Activated CD4-positive, CD25-positive, alpha-beta regulatory T cell treated with anti-CD3 and anti-CD28 coated beads, Interleukin-2, amount 50 U/mL, for 24 hours (primary cell): ENCODE measurements around the gene TMEM45A.
"Not testable (repeated sequence)": the region's sequence is repeated elsewhere in the genome, so short reads cannot be mapped to it uniquely, and the experiment has no call there.

Source experiments
- ATAC-seq, 2 donors: fragments of 150-1000 bp; cut with Tn5 transposase; one replicate each; pipeline ENCODE4 v1.10.0; 2021; ENCODE audit warnings: mild to moderate bottlenecking in 1 of 2, moderate library complexity in 1 of 2

TMEM45A gene

GRCh38 chr3:100486808-100487207, 5.6 kb upstream of the TMEM45A start:
- no peak for ATAC-seq

DNA sequence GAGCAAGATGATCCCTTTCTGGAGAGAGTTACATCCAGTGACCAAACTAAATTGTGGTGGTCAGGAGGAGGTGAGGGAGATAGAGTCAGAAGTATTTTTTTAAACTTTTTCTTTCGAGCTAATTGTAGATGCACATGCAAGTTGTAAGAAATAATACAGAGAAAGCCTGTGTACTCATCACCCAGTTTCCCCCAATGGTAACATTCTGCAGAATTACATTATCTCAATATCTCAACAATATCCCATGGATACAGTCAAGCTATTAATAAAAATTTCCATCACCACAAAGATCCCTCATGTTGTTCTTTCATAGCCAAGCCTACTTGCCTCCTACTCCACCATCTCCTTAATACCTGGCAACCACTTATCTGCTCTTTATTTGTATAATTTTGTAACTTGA, 3.3 kb upstream of the TMEM45A start:
- ATAC-seq: no peak

DNA sequence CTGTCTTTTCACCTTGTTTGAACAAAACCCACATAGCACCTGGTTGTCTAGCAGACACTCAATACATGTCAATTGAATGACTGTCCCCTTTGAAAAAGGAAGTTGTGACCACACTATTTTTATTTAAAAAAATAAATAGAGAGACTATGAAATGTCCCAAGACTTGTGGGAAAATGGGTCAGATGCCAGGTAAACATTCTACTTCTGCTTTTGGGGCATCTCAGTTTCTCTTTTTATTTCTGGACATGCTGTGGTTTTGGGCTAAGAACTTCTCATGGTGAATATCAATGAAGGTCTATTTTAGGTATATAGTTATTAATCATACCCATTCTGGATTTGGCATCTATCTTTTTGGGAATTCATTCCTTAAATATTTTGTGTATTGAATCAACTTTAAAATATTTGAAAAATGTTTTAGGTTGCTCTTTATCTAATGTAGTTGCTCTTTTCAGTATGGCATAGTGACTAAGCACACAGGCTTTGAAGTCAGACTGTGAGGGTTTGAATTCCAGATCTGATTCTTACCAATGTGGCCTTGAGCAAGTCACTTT, 4.4 kb downstream of the TMEM45A start:
- no peak for ATAC-seq

GRCh38 chr3:100499651-100500050, 7.2 kb downstream of the TMEM45A start:
- ATAC-seq: no peak

DNA sequence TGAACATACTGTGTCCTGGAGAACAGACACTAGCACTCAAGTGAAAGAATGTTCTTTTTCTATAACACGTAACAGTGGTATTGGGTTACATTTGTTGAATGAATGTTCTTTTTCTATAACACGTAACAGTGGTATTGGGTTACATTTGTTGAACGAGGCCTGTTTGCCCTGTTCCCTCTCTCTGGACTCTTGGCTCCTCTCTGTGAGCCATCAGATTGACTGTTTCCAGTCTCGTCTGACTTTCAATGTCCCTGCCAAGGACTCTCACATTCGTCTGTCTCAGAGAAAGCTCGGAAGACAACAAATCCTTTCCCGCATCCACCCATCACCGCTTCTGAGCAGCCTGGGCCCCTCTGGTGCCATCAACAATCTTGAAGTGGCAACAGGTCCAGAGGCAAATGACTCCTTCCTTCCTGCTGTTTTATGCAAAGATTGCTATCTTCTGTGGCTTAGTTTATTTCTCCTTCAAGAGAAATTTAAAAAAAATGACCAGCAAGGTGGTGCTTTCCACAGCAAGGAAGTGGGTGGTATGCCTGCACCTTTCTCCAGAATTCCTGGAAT, 8.0 kb downstream of the TMEM45A start:
- no peak for ATAC-seq

DNA sequence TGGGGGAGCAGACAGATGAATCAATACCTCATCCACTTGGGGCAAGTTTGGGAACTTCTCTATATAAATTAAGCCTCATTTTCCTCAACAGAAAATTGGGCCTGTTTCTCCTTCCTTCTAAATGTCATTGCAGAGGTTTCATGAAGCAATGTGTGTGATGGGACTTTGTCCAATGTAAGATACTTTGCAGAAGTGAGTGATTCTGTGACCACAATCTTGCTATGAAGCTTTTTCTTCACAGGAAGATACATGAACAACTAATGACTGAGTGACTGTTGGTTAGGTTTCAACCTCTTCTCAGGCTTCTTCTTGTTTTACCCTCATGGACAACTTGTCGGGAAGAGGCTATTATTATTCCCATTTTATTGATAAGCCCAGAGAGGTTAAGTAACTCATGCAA, 11.0 kb downstream of the TMEM45A start:
- no peak for ATAC-seq

GRCh38 chr3:100506355-100506754, 13.9 kb downstream of the TMEM45A start:
- no peak for ATAC-seq

- ATAC-seq: not testable (repeated sequence)
Measured at GRCh38 chr3:100509818-100510217, 17.4 kb downstream of the TMEM45A start.

DNA sequence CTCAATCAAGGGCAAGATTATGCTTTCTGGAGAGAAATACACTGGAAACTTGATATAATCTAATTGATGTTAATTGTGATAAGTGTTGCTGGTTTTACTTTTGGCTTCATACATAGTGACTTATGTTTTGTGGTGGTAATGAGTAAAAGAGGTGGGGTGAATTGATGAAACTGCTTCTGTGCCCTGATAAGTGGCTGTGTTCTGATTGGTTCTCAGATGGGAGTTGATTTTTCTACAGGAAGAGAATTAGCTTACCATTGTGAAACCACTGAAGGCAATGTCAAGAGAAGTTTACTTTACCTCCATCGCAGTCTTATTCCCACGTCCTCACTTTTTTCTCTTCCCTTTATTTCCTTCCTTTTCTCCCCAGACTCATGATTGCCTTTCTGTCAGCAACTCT, 23.8 kb downstream of the TMEM45A start:
- no peak for ATAC-seq

- ATAC-seq: no peak
Measured at GRCh38 chr3:100516838-100517237, 24.4 kb downstream of the TMEM45A start.

DNA sequence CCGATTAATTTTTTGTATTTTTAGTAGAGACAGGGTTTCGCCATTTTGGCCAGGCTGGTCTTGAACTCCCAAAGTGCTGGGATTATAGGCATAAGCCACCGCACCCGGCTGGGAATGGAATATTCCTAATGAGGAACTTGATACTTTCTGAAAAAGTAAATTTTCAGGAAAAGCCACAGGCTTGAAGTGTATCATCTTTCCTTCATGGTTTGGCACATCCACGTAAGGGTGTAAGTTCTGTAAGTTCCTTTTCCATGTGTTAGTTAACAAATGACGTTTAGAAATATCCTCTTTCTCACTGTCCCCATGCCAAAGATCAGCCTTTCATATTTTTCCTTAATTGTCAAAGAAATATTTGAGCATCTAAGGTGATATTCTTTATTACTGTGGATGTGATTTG, 24.9 kb downstream of the TMEM45A start:
- no peak for ATAC-seq

DNA sequence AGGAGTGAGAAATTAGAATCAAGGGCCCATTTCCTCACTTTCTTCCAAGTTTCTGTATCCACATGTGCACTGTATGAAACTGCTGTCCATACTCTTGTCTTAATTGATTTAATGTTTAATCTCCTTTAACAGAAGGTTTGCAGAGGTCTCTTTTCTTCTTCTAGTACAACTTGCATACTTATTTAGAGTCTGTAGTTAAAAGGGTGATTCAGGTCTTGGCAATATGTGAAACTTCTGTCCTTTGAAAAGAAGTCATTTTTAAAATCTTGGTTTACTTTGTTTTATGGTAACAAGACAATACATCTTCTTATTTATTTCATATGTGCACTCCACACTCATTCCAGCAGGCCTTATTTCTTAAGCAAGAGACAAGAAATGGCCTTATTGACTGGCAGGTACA, 25.8 kb downstream of the TMEM45A start:
- ATAC-seq: no peak

GRCh38 chr3:100518983-100519382, 26.6 kb downstream of the TMEM45A start:
- no peak for ATAC-seq

GRCh38 chr3:100521439-100521845, 29.0 kb downstream of the TMEM45A start:
- ATAC-seq: no peak

- no peak for ATAC-seq
Measured at GRCh38 chr3:100522125-100522524, 29.7 kb downstream of the TMEM45A start.

DNA sequence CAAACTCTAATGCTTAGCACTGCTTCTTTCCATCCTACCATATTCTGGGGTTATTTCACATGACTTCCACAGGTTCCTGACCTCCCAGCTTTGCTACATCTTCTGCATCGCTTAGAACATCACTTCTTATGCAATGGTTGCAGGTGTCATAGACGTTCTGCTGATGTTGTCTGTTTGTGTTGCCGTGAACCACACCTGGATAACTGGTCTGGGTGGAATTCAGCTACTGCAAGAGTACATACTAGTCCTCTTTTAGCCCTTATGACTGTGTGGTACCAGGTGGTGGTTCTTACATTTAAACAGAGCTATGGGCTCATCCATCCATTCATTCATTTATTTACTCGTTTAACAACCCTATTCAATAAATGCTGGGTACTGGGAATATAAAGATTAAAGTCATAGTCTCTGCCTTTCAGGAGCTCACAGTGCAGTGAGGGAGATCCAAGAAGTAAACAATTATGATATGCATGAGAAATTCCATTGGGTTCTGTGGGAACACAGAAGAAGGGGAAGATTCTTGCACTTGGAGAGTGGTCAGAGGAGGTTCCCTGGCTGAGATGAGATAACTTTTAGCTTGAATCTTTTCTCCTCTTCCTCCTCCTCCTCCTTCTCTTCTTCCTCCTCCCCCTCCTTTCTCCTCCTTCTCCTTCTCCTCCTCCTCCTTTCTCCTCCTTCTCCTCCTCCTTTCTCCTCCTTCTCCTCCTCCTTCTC, 30.8 kb downstream of the TMEM45A start:
- no peak for ATAC-seq

DNA sequence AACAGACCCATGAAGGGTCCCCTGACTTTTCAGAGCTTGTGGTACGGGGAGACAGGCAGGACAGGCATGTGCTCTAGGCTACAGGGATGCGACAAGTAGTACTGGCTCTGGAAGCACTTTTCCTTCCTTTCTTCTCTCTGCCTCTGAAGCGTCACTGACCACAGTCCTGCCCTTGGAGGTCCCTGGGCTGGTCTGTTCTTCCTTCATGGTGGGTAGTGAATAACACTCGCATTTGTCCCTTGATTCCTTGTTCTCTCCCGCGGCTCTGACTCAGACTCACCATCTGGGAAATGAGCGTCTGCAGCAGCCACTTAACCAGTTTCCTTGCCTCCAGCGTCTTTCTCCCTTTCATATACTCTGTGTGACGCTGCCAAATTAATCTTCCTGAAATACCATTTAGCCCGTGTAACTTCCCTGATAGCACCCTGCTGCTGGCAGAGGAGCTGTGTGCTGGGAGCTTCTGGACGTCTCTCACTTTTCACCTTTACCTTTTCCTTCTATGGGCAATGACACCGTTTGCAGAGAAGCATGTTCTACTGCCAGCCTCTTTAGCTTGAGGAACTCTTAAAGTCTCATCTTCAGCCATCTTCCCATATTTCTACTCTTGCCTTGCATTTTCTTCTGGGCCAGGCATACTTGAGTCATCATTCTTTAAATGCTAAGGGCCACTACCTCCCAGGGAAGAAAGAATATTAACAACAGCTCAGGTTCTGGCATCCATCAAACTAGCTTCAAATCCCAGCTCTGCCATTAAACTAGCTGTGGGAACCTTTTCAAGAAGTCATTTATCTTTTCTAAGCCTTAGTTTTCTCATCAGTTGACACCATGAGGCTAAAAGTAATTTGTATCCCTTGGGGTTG, 33.6 kb downstream of the TMEM45A start:
- ATAC-seq: no peak

- no peak for ATAC-seq
Measured at GRCh38 chr3:100526613-100527346, 34.4 kb downstream of the TMEM45A start.

DNA sequence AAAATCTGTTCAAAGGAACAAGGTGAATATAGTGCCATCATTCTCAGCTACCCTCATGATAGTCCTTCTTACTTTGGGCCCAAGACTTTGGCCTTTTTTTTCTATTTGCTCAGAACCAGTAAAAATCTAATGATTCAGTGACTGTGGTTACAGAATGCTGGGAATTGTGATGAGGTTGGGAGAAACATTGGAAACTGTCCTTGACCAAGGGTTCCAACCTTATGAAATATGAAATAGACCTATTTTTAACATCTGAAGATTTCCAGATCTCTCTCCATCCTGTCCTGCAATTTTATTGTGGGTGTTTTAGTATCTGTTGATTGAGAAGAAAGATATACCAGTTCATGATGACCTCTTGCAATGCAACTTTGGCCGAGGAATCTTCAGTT, 34.9 kb downstream of the TMEM45A start:
- ATAC-seq: no peak

- no peak for ATAC-seq
Measured at GRCh38 chr3:100531093-100531492, 38.7 kb downstream of the TMEM45A start.

DNA sequence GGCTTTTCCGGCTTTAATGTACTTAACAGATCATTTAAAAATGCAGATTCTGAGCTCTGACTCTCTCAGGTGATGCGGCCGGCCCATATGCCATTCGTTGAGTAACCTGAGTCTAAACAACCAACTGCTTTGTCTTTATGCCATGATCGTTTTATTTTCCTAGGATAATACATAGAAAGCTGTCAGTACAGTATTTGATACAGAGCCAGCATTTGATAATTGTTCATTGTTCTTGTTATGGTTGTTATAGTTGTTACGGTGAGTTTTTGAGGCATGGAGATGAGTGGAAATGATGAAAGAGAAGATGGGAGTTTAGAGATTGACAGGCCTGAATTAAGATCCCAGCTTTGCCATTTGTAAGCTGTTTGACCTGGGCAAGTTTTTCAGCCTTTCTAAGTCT, 40.0 kb downstream of the TMEM45A start:
- no peak for ATAC-seq

DNA sequence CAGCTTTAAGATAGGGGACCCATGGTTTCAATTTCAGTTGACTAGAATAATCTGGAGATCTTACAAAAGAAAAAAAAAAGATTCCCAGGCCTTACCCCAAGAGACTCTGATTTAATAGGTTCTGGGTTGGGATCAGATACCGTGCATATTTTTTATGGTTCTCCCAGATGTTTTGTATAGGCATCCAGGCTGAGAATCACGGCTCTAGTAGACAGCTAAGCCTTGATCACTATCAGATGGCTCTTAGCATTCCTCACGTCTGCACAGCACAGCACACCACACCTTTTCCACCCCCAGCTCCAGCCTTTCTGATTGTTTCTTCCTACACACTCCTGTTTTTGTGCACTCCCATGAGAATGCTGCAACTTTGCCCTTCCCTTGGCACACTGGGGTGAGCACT, 40.8 kb downstream of the TMEM45A start:
- ATAC-seq: no peak

DNA sequence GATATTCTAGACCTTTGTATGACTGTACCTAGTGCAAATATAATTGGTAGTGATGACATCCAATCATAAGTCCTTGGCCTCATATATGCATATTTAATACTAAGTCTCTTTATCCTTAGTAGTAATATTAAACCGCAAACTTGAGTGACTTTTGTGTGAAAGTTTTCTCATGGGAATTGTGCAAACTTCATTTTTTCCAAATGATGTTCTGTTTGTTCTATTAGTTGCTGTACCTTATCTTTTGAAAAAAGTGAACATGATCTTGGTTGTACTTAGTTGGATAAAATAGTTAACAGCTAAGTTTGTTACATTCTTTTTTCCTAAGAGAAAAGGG, 43.2 kb downstream of the TMEM45A start:
- no peak for ATAC-seq
